ENCODE results near the gene BCL11B. TPM values are rescaled to one million over a fixed set of nuclear protein-coding genes. Genes with fewer than 3 reads are reported as not detected.

Gene BCL11B
- polyA plus RNA-seq, 3 donors: 0.01 TPM; not detected in 2

DNA sequence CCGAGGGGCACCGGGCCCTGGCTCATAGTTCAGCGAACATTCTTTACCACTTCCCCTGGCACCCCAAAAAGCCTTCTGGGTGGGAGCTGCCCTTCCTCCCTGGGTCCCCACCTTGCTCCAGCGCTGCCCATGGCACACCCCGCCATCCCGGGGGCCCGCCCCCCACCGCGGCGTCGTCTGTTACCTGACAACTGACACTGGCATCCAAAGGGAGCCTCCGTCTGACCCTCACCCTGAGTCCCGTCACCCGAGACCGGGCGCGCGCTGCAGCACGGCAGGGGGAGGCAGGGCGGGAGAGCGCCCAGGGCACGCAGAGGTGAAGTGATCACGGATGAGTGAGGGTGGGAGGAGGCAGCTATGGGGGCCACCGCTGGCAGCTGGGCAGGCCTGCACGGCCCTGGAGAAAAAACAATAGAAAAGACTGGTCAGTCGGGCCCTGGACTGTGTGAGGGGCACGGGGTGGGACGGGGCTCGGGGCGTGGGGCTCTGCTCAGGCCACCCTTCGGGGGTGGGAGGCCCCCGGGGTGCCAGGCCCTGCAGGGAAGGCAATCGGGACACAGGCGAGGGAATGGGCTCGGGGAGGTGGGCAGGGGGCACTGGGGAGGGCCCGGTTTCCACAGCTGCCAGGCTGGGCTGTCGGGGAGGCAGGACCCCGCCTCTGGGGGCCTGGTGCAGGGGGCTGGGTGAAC lies 40.7 kb downstream of the BCL11B start:
- Mint-ChIP-seq H3K4me3 (peak overlapping the region in 1 of 2 donors; percentile 39), H3K27ac (no peak overlapping the region), H3K4me1 (peaks cover 2% of the 10 kb centered on the region), H3K9me3 (peaks cover 5 to 21% (median 16%) of the 10 kb centered on the region in 7 donors), H3K27me3 (ENCODE audit: low read depth in 3 of 3) (peaks cover 44 to 66% (median 58%) of the 10 kb centered on the region in 3 donors), H3K36me3 (peaks cover 0 to 4% of the 10 kb centered on the region in 2 donors)
- peaks cover 11 to 17% of the 10 kb centered on the region in 2 donors for H3K9me3 ChIP-seq (replicated peaks in 1 of 2; ENCODE audit: control insufficient read depth in 1 of 2, insufficient read depth in 1 of 2, low read length in 2 of 2)
- H3K27me3 ChIP-seq (ENCODE audit: control insufficient read depth in 2 of 2, insufficient read depth in 2 of 2, low read length in 2 of 2): peaks cover 2 to 50% of the 10 kb centered on the region in 2 donors
- no peaks in the 10 kb centered on the region for H3K79me2 ChIP-seq (ENCODE audit: insufficient read depth, low read length)
- no peaks in the 10 kb centered on the region for H3K4me1 ChIP-seq (ENCODE audit: control insufficient read depth in 1 of 2, insufficient read depth in 2 of 2, low read length in 2 of 2)
- no peak overlapping the region for H3K27ac ChIP-seq (ENCODE audit: low read depth in 1 of 2, low read length in 2 of 2)
- H4K20me1 ChIP-seq (ENCODE audit: insufficient read depth, low read length): no peaks in the 10 kb centered on the region
- H2AFZ ChIP-seq (ENCODE audit: insufficient read depth, low read depth, low read length, poor library complexity, severe bottlenecking): no peak overlapping the region
- no peak overlapping the region for H3K4me2 ChIP-seq (replicated peaks; ENCODE audit: extremely low read depth, low read length, poor library complexity, severe bottlenecking)
- TF ChIP-seq, protein P1, sequence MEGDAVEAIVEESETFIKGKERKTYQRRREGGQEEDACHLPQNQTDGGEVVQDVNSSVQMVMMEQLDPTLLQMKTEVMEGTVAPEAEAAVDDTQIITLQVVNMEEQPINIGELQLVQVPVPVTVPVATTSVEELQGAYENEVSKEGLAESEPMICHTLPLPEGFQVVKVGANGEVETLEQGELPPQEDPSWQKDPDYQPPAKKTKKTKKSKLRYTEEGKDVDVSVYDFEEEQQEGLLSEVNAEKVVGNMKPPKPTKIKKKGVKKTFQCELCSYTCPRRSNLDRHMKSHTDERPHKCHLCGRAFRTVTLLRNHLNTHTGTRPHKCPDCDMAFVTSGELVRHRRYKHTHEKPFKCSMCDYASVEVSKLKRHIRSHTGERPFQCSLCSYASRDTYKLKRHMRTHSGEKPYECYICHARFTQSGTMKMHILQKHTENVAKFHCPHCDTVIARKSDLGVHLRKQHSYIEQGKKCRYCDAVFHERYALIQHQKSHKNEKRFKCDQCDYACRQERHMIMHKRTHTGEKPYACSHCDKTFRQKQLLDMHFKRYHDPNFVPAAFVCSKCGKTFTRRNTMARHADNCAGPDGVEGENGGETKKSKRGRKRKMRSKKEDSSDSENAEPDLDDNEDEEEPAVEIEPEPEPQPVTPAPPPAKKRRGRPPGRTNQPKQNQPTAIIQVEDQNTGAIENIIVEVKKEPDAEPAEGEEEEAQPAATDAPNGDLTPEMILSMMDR (IDR thresholded peaks at IDR 0.05): no peak
- H3K36me3 ChIP-seq (replicated peaks in 1 of 2; ENCODE audit: control insufficient read depth in 1 of 2, insufficient read depth in 2 of 2, low read length in 2 of 2): no peaks in the 10 kb centered on the region
- WGBS (ENCODE audit: insufficient coverage): 15% methylated on average over 34 of the region's 38 CpGs
- intact Hi-C loops (cut with micrococcal nuclease): no loop called here
- no peak for DNase-seq
- H3K4me3 ChIP-seq (replicated peaks in 1 of 3; ENCODE audit: low read depth in 2 of 3, low read length in 3 of 3): no peak overlapping the region
- no peak overlapping the region for H3K9ac ChIP-seq (ENCODE audit: insufficient read depth, low read length, poor library complexity, severe bottlenecking)

DNA sequence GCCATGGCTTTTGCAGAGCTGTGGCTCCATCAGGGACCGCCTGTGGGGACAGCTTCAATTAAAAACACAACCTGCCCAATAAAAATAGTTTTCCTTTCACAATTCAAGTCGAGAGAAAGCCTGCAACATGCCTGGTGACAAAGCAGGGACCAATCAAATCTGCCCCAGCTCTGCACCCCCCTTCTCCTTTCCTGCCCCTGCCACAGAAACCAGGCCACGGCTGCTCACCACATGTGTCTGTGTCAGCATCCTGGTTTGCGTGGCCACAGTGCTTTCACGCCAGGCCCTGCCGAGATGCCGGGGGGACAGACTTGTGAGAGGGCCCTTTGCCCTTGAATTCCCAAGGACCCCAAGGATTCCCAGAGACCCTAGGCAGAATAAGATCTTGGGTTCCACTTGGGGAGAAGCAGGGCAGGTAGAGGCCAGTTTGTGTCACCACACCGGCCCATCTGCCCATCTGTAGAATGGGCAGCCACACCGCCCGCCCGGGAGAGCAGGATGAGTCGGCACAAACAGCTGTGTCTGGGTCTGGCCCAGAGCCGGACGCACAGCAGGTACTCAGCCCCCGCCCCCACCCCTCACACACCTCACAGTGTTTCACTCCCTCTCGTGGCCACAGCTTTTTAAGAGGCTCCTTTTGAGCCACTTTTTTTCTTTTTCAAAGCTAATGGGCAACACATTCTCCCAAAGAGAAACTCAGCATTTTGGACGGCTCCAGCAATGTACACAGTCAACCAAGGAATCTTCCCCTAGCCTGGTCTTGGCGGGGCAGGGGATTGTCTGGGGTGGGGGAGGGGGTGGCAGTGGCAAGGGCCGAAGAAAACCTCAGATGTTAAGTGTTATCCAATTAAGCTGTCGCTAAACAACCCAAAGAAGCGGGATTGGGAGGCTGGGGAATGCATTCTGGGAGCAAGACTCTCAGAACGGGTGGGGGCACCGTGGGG lies 41.5 kb downstream of the BCL11B start:
- peaks cover 38 to 57% (median 52%) of the 10 kb centered on the region in 3 donors for H3K27me3 Mint-ChIP-seq (ENCODE audit: low read depth in 3 of 3)
- peaks cover 2 to 42% of the 10 kb centered on the region in 2 donors for H3K27me3 ChIP-seq (ENCODE audit: control insufficient read depth in 2 of 2, insufficient read depth in 2 of 2, low read length in 2 of 2)
- no peaks in the 10 kb centered on the region for H3K36me3 ChIP-seq (replicated peaks in 1 of 2; ENCODE audit: control insufficient read depth in 1 of 2, insufficient read depth in 2 of 2, low read length in 2 of 2)
- H3K4me1 Mint-ChIP-seq: peaks cover 2% of the 10 kb centered on the region
- H2AFZ ChIP-seq (ENCODE audit: insufficient read depth, low read depth, low read length, poor library complexity, severe bottlenecking): no peak overlapping the region
- H3K9me3 Mint-ChIP-seq: peaks cover 3 to 15% (median 10%) of the 10 kb centered on the region in 7 donors
- H3K27ac ChIP-seq (ENCODE audit: low read depth in 1 of 2, low read length in 2 of 2): no peak overlapping the region
- H4K20me1 ChIP-seq (ENCODE audit: insufficient read depth, low read length): no peaks in the 10 kb centered on the region
- H3K4me1 ChIP-seq (ENCODE audit: control insufficient read depth in 1 of 2, insufficient read depth in 2 of 2, low read length in 2 of 2): no peaks in the 10 kb centered on the region
- H3K9me3 ChIP-seq (replicated peaks in 1 of 2; ENCODE audit: control insufficient read depth in 1 of 2, insufficient read depth in 1 of 2, low read length in 2 of 2): peaks cover 11 to 14% of the 10 kb centered on the region in 2 donors
- intact Hi-C loops (cut with micrococcal nuclease): no loop called here
- 57% methylated on average over 16 of the region's 23 CpGs for WGBS (ENCODE audit: insufficient coverage)
- no peak overlapping the region for H3K9ac ChIP-seq (ENCODE audit: insufficient read depth, low read length, poor library complexity, severe bottlenecking)
- no peak for DNase-seq
- H3K4me2 ChIP-seq (replicated peaks; ENCODE audit: extremely low read depth, low read length, poor library complexity, severe bottlenecking): no peak overlapping the region
- no peak overlapping the region for H3K4me3 ChIP-seq (replicated peaks in 1 of 3; ENCODE audit: low read depth in 2 of 3, low read length in 3 of 3)
- no peaks in the 10 kb centered on the region for H3K36me3 Mint-ChIP-seq
- no peaks in the 10 kb centered on the region for H3K79me2 ChIP-seq (ENCODE audit: insufficient read depth, low read length)
- no peak overlapping the region for H3K27ac Mint-ChIP-seq
- H3K4me3 Mint-ChIP-seq: peak overlapping the region in 1 of 2 donors; percentile 39
- TF ChIP-seq, protein P1 (IDR thresholded peaks at IDR 0.05): no peak
